ENCODE measurements around the gene ZNF512B.

- no peak for TF ChIP-seq CTCF (IDR thresholded peaks at IDR 0.05)
- TF ChIP-seq POLR2A (IDR thresholded peaks at IDR 0.05) = no peak
- TF ChIP-seq POLR2AphosphoS5 (IDR thresholded peaks at IDR 0.05) = no peak
- TF ChIP-seq EP300 (IDR thresholded peaks at IDR 0.05) = no peak
These were observed 28.2 kb downstream of the ZNF512B start for GRCh38 chr20:63941282-63942081.
